Measurements from ENCODE around the gene CDNF. TPM values are rescaled to one million over a fixed set of nuclear protein-coding genes. Genes with fewer than 3 reads are reported as not detected.
A peak's percentile ranks its signal among the peaks of the same experiment; 100 is the strongest.

The CDNF gene
- polyA plus RNA-seq, 2 of the 4 experiments (the other 2 are of a cell fraction), result 1.6 to 2.0 TPM

DNA sequence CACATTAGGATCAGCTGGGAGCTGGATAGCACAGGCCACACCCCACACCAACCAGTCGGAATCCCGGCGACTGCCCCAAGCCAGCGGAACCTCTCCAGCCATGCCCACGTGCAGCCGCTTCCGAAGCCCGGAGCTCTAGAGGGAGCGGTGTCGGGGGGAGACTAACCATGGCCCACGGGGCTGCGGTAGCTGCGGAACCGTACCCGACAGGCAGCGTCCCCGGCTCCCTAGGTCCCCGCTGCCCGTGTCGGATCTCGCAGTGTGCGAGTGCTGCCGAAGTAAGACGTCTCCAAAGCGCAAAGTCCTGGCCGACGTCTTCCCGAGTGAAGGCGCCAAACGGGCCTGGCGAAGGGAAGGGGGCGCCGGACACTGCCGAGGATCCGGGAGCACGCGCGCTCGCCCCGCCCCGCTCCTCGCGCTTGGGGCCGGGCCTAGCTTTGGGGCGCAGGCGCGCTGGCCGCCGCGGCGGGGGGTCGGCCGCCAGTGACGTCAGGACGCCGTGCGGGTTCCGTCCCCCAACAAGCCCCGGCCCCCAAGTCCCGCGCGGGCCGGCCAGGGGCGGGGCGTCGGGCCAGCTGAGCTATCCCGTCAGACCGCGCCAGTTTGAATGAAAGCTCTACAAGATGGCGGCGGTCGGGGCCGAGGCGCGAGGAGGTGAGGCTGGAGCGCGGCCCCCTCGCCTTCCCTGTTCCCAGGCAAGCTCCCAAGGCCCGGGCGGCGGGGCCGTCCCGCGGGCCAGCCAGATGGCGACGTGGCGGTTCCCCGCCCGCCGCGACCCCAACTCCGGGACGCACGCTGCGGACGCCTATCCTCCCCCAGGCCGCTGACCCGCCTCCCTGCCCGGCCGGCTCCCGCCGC lies 40.7 kb upstream of the CDNF start, which contains the start of gene SUV39H2:
SUV39H2 (plus strand) TSS at position 601 of the 858 bp plus-strand sequence; CDS start at position 624, 23 bp downstream.
- WGBS (ENCODE audit: missing lambda C conversion rate), result 0% methylated on average over 5 of the region's 102 CpGs
- no peaks in the 10 kb centered on the region for H3K9me3 ChIP-seq
- CTCF ChIA-PET, result interaction anchor here (0.6 to 1.3 kb wide), 7 partner anchors 15 to 492 kb away, joined by 3 to 4 read pairs (median 3); partner anchors contain the start of genes CDNF, FAM171A1, HSPA14 and MEIG1

More for the DNA sequence above, 40.7 kb upstream of the CDNF start, which contains the start of gene SUV39H2:
- ATAC-seq (peak; percentile 91 to 92), FAIRE-seq (no peak), DNase-seq (ENCODE audit: low read depth in 1 of 2, low spot score in 1 of 2) (peak; percentile 95 to 96)
- H3K4me3 ChIP-seq, result peak within 1 kb of the TSS; percentile 96
- no peak; the same call in 2 of the 3 replicates for TF ChIP-seq SMC3 (IDR thresholded peaks at IDR 0.05)
- peak; percentile 71; the same call in 1 of the 2 replicates for TF ChIP-seq PHF8 (IDR thresholded peaks at IDR 0.05; ENCODE audit: borderline replicate concordance, low read depth)
- TF ChIP-seq KDM5A (IDR thresholded peaks at IDR 0.05), result peak; percentile 82
- TF ChIP-seq MYC (IDR thresholded peaks at IDR 0.05; ENCODE audit: borderline replicate concordance, low read length), result peak; percentile 76; the same call in 1 of the 2 replicates
- peak; percentile 39; the same call in 1 of the 2 replicates for TF ChIP-seq RFX5 (IDR thresholded peaks at IDR 0.05)
- peak; percentile 65 for TF ChIP-seq HOXB5 (CRISPR knock-in tag; IDR thresholded peaks at IDR 0.05)
- TF ChIP-seq GATA3 (IDR thresholded peaks at IDR 0.05; ENCODE audit: borderline replicate concordance), result no peak; the same call in 1 of the 2 replicates
- TF ChIP-seq POLR2A (IDR thresholded peaks at IDR 0.05; ENCODE audit: low read length), result peak; percentile 85
- TF ChIP-seq, protein P1, sequence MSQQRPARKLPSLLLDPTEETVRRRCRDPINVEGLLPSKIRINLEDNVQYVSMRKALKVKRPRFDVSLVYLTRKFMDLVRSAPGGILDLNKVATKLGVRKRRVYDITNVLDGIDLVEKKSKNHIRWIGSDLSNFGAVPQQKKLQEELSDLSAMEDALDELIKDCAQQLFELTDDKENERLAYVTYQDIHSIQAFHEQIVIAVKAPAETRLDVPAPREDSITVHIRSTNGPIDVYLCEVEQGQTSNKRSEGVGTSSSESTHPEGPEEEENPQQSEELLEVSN (IDR thresholded peaks at IDR 0.05; ENCODE audit: borderline replicate concordance, low read depth), result peak; percentile 79
- TF ChIP-seq, protein P2, sequence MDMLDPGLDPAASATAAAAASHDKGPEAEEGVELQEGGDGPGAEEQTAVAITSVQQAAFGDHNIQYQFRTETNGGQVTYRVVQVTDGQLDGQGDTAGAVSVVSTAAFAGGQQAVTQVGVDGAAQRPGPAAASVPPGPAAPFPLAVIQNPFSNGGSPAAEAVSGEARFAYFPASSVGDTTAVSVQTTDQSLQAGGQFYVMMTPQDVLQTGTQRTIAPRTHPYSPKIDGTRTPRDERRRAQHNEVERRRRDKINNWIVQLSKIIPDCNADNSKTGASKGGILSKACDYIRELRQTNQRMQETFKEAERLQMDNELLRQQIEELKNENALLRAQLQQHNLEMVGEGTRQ (IDR thresholded peaks at IDR 0.05), result peak; percentile 54; the same call in 1 of the 2 replicates
- TF ChIP-seq, protein P3, sequence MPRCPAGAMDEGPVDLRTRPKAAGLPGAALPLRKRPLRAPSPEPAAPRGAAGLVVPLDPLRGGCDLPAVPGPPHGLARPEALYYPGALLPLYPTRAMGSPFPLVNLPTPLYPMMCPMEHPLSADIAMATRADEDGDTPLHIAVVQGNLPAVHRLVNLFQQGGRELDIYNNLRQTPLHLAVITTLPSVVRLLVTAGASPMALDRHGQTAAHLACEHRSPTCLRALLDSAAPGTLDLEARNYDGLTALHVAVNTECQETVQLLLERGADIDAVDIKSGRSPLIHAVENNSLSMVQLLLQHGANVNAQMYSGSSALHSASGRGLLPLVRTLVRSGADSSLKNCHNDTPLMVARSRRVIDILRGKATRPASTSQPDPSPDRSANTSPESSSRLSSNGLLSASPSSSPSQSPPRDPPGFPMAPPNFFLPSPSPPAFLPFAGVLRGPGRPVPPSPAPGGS (IDR thresholded peaks at IDR 0.05), result peak; percentile 57; the same call in 1 of the 3 replicates
- TF ChIP-seq, protein P4, sequence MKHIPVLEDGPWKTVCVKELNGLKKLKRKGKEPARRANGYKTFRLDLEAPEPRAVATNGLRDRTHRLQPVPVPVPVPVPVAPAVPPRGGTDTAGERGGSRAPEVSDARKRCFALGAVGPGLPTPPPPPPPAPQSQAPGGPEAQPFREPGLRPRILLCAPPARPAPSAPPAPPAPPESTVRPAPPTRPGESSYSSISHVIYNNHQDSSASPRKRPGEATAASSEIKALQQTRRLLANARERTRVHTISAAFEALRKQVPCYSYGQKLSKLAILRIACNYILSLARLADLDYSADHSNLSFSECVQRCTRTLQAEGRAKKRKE (CRISPR knock-in tag; IDR thresholded peaks at IDR 0.05; ENCODE audit: low read depth), result 0 out of 2 replicates have a peak, but pooled peaks have one; percentile 14
- TF ChIP-seq, protein P5, sequence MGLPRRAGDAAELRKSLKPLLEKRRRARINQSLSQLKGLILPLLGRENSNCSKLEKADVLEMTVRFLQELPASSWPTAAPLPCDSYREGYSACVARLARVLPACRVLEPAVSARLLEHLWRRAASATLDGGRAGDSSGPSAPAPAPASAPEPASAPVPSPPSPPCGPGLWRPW (IDR thresholded peaks at IDR 0.05), result no peak
- TF ChIP-seq, protein P6, sequence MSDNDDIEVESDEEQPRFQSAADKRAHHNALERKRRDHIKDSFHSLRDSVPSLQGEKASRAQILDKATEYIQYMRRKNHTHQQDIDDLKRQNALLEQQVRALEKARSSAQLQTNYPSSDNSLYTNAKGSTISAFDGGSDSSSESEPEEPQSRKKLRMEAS (IDR thresholded peaks at IDR 0.05), result peak; percentile 93
- TF ChIP-seq HOXB13 (CRISPR knock-in tag; IDR thresholded peaks at IDR 0.05; ENCODE audit: low read depth), result no peak
- TF ChIP-seq, protein P7, sequence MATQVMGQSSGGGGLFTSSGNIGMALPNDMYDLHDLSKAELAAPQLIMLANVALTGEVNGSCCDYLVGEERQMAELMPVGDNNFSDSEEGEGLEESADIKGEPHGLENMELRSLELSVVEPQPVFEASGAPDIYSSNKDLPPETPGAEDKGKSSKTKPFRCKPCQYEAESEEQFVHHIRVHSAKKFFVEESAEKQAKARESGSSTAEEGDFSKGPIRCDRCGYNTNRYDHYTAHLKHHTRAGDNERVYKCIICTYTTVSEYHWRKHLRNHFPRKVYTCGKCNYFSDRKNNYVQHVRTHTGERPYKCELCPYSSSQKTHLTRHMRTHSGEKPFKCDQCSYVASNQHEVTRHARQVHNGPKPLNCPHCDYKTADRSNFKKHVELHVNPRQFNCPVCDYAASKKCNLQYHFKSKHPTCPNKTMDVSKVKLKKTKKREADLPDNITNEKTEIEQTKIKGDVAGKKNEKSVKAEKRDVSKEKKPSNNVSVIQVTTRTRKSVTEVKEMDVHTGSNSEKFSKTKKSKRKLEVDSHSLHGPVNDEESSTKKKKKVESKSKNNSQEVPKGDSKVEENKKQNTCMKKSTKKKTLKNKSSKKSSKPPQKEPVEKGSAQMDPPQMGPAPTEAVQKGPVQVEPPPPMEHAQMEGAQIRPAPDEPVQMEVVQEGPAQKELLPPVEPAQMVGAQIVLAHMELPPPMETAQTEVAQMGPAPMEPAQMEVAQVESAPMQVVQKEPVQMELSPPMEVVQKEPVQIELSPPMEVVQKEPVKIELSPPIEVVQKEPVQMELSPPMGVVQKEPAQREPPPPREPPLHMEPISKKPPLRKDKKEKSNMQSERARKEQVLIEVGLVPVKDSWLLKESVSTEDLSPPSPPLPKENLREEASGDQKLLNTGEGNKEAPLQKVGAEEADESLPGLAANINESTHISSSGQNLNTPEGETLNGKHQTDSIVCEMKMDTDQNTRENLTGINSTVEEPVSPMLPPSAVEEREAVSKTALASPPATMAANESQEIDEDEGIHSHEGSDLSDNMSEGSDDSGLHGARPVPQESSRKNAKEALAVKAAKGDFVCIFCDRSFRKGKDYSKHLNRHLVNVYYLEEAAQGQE (IDR thresholded peaks at IDR 0.05), result peak; percentile 48
- peak; percentile 69 to 88; a peak in 3 of 5 replicates for TF ChIP-seq JUN (IDR thresholded peaks at IDR 0.05)
- no peak for TF ChIP-seq CBX8 (IDR thresholded peaks at IDR 0.05)
- peak; percentile 73 for TF ChIP-seq CHD2 (IDR thresholded peaks at IDR 0.05; ENCODE audit: low read length, partially characterized antibody)
- TF ChIP-seq, protein P8, sequence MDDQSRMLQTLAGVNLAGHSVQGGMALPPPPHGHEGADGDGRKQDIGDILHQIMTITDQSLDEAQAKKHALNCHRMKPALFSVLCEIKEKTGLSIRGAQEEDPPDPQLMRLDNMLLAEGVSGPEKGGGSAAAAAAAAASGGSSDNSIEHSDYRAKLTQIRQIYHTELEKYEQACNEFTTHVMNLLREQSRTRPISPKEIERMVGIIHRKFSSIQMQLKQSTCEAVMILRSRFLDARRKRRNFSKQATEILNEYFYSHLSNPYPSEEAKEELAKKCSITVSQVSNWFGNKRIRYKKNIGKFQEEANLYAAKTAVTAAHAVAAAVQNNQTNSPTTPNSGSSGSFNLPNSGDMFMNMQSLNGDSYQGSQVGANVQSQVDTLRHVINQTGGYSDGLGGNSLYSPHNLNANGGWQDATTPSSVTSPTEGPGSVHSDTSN (IDR thresholded peaks at IDR 0.05), result peak; percentile 71
- POLR2A ChIA-PET, result interaction anchor here (0.5 to 2.6 kb wide), 9 partner anchors 11 to 481 kb away, joined by 3 to 22 read pairs (median 6); partner anchors contain the start of genes CDNF, DCLRE1C, HSPA14 and MEIG1
- peak within 1 kb of the TSS; percentile 97 to 98 for H3K27ac ChIP-seq
- H3K4me2 ChIP-seq, result peak within 1 kb of the TSS; percentile 94
- H3K4me1 ChIP-seq, result peaks cover 31% of the 10 kb centered on the region
